Measurements from ENCODE around the gene MARCHF2.

Gene MARCHF2

DNA sequence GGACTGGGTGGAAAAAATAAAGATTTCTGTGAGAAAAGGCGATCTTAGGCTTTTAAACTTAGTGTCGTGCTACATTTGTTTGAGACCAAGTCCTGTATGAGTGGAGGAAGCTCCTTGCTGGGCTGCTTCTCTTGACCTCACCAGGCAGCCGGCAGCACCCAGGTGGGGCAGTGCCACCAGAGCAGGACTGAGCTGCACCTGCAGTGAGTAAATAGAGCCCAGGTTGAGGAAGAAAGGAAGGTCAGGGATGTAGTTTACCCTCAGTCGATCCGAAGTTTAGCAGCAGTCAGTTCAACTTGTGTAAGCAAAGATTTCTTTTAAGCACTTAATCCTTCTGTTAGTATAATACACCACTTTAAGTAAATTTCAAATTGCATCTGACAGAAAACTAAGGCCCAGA lies 45.3 kb downstream of the MARCHF2 start:
- TF ChIP-seq, protein P1, sequence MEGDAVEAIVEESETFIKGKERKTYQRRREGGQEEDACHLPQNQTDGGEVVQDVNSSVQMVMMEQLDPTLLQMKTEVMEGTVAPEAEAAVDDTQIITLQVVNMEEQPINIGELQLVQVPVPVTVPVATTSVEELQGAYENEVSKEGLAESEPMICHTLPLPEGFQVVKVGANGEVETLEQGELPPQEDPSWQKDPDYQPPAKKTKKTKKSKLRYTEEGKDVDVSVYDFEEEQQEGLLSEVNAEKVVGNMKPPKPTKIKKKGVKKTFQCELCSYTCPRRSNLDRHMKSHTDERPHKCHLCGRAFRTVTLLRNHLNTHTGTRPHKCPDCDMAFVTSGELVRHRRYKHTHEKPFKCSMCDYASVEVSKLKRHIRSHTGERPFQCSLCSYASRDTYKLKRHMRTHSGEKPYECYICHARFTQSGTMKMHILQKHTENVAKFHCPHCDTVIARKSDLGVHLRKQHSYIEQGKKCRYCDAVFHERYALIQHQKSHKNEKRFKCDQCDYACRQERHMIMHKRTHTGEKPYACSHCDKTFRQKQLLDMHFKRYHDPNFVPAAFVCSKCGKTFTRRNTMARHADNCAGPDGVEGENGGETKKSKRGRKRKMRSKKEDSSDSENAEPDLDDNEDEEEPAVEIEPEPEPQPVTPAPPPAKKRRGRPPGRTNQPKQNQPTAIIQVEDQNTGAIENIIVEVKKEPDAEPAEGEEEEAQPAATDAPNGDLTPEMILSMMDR (IDR thresholded peaks at IDR 0.05; ENCODE audit: low read depth, low read length, missing control alignments), result no peak
- DNase-seq (ENCODE audit: low read depth), result no peak
- H3K4me3 ChIP-seq (ENCODE audit: low read depth, low read length), result no peak overlapping the region

DNA sequence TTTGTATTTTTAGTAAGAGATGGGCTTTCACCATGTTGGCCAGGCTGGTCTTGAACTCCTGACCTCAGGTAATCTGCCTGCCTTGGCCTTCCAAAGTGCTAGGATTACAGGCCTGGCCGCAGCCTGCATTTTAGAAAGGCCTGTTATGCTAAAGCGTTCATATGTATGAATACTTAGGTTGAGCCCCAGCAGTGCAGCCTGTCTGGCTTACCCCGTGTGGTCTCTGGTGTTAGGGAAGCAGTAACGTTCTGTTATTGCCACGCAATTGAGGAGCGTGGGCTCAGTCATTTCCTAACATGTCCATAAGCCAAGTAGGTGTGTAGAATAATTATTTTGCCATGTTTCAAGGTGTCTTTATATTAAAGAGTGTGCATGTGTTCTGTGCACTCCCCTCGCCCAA lies 46.0 kb downstream of the MARCHF2 start:
- TF ChIP-seq, protein P1 (IDR thresholded peaks at IDR 0.05; ENCODE audit: low read depth, low read length, missing control alignments), result no peak
- DNase-seq (ENCODE audit: low read depth), result no peak
- no peak overlapping the region for H3K4me3 ChIP-seq (ENCODE audit: low read depth, low read length)

DNA sequence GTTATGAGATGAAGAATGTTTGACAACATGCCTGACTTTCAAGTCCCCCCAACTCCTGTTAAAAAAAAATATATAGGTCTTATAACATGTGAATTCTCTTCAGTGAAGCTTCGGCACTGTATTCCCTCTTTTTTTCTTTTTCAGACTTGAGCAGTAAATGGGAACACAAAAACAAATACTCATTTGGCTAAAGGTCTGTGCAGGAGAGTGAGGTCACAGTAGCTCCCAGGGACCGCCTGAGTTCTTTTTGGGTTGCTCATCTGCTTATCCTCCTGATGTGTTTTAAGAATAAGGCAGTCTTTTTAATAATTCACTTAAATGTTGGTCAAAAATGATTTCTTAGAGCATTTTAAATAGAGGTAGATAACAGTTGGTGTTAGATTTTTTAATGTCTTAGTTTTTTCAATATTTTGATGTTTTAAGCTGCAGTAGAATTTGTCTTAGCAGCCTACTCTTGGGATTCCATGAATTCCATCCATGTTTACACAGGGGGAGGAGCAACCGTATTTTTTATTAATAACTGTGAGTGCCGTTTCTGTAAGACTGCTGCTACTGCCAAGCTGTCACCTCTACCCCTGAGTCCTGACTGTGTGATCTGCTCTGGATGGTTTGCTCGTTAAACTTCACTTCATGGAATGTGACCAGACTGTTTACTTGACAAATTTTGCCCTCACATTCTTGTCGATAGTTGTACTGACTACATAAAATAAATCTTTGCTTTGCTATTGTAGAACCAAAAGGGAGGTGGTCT lies 46.6 kb downstream of the MARCHF2 start:
- TF ChIP-seq, protein P1 (IDR thresholded peaks at IDR 0.05; ENCODE audit: low read depth, low read length, missing control alignments), result no peak
- DNase-seq (ENCODE audit: low read depth), result no peak
- H3K4me3 ChIP-seq (ENCODE audit: low read depth, low read length), result no peak overlapping the region

DNA sequence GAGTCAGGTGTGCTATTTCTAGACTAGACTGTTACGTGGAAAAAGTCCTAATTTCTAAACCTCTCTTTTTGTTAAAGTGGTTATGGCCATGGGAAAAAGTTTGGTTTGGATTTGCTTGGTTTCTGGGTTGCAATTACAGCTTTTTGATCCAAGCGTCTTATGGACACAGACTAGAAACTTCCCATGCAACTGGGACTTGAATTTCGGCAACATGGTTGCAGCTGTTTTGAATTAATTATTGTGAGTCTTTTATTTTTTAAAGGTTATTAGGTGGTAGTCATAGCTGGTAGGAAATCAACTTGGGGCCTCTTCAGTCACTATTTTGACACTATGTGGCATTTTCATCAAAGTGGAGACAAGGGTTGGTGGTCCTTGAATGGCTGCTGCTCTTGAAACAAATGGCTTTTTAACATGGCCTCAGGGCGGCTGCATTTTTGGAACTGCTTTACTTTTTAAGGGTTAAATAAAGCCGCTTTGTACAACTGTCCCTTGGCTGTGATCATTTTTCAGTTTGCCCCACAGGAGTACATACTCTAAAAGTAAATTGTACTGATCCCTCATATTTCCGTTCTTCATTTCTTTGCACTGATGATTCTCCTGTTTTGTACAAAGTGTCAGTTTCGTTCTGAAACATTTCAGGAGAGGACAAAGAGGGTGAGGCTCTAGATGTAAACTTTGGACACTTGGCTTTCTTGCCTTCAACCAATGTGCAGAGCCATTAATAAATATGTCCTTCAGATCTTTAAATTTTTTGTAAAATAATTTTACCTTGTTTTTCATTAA lies 47.6 kb downstream of the MARCHF2 start:
- H3K4me3 ChIP-seq (ENCODE audit: low read depth, low read length), result no peak overlapping the region
- no peak for DNase-seq (ENCODE audit: low read depth)
- TF ChIP-seq, protein P1 (IDR thresholded peaks at IDR 0.05; ENCODE audit: low read depth, low read length, missing control alignments), result no peak

DNA sequence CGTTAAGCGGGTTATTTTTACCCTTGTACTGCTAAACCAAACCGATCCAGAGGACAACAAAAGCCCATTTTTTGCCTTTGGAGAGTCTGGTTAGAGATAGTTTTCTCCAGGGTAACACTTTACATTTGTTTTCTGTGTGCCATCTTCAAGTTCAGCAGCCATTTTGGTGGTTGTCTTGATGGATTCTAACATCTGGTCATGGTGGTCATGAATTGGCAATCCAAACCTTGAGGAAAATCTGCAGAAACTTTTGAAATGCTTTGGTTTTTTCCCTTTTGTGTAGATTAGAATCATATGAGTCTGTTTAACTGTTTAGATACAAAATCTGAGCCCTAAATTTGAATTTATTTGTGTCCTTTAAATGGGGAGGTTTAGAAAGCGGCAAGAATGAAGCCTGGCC lies 48.3 kb downstream of the MARCHF2 start:
- TF ChIP-seq, protein P1 (IDR thresholded peaks at IDR 0.05; ENCODE audit: low read depth, low read length, missing control alignments), result no peak
- H3K4me3 ChIP-seq (ENCODE audit: low read depth, low read length), result no peak overlapping the region
- DNase-seq (ENCODE audit: low read depth), result no peak

DNA sequence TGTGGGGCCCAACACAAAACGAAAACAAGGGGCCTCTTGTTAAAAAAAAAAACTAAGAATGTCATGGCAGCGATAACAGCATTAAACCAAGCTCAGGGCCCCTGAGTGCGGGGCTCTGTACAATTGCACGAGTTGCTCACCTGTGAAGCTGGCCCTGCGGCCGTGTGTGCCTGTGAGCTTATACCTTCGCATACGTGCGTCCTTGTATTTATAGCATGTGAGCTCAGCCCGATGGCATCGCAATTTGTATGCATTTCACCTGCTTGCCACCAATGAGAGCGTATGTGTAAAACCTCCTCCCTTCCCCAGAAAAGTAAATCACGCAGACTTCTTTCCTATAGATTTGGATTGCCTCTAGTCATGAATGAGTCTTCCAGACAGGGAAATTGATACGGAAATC lies 48.8 kb downstream of the MARCHF2 start:
- H3K4me3 ChIP-seq (ENCODE audit: low read depth, low read length), result no peak overlapping the region
- no peak for DNase-seq (ENCODE audit: low read depth)
- TF ChIP-seq, protein P1 (IDR thresholded peaks at IDR 0.05; ENCODE audit: low read depth, low read length, missing control alignments), result no peak

Data from GM12864 (cell line).